ENCODE measurements around the gene ZNF335. TPM values are rescaled to one million over a fixed set of nuclear protein-coding genes. Genes with fewer than 3 reads are reported as not detected.

Gene ZNF335, protein sequence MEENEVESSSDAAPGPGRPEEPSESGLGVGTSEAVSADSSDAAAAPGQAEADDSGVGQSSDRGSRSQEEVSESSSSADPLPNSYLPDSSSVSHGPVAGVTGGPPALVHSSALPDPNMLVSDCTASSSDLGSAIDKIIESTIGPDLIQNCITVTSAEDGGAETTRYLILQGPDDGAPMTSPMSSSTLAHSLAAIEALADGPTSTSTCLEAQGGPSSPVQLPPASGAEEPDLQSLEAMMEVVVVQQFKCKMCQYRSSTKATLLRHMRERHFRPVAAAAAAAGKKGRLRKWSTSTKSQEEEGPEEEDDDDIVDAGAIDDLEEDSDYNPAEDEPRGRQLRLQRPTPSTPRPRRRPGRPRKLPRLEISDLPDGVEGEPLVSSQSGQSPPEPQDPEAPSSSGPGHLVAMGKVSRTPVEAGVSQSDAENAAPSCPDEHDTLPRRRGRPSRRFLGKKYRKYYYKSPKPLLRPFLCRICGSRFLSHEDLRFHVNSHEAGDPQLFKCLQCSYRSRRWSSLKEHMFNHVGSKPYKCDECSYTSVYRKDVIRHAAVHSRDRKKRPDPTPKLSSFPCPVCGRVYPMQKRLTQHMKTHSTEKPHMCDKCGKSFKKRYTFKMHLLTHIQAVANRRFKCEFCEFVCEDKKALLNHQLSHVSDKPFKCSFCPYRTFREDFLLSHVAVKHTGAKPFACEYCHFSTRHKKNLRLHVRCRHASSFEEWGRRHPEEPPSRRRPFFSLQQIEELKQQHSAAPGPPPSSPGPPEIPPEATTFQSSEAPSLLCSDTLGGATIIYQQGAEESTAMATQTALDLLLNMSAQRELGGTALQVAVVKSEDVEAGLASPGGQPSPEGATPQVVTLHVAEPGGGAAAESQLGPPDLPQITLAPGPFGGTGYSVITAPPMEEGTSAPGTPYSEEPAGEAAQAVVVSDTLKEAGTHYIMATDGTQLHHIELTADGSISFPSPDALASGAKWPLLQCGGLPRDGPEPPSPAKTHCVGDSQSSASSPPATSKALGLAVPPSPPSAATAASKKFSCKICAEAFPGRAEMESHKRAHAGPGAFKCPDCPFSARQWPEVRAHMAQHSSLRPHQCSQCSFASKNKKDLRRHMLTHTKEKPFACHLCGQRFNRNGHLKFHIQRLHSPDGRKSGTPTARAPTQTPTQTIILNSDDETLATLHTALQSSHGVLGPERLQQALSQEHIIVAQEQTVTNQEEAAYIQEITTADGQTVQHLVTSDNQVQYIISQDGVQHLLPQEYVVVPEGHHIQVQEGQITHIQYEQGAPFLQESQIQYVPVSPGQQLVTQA (N-terminal part only)
- total RNA-seq (2014; rRNA removed; shearing (Covaris generic)) = 8.4 and 13.0 TPM in 2 replicates

DNA sequence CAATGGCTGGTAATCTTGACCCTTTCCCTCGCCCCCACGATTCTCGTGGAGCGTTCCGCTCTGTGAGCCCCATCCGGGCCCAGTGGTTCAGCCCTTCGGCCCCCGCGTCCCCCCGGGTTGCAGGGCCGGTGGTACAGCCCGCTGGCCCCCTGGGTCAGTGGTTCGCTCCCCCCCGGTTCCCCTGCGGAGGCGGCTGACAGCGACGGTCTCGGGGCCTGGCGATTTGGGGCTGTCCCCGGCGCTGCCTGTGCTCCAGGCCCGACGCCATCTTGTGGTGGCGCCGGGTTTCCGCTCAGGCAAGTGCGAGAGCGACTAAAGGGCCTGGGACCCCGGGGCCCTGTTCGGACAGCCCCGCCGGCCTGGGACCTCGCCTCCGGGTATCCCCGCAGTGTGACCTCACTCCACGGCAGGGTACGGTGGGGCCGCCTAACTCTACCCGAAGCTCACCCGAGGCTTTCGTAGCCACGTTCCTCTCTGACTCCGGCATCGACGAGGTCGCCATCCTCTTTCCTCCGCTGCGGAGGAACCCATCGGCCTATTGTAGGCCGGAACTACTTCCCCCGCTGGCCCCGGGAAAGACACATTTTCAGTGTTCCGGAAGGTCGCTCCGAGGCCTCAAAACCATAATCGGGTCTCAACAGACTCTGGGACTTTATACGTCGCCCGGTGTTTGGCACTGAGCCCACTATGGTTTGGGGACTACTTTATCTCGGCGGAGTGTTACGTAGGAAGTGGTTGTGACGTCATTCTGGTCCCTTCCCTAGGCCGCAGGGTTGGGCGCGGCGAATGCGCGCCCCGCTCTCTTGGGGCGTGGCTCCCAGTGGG lies at the start of gene ZNF335:
ZNF335 (minus strand) TSS at position 529 of the 825 bp plus-strand sequence. CDS start 793 bp downstream, outside the sequence.
- DNase-seq (ENCODE audit: low read depth) = peak; percentile 94

DNA sequence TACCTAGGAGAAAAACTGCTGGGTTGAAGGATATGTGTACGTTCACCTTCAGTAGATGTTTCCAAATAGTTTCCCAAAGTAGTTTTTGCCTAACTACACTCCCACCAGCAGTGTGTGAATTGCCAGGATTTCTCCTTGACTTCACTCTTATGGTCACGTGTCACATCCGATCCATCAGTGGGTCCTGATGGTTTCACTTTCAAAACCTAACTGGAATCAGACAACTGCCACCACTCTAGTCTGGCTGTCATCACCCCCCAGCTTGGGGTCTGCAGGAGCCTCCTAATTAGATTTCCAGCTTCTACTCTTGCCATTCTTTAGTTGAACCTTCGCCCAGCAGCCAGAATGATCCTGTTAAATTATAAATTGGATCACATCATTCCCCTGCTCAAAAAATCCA lies 48.6 kb upstream of the ZNF335 start:
- peak; percentile 46 for DNase-seq (ENCODE audit: low read depth)

DNA sequence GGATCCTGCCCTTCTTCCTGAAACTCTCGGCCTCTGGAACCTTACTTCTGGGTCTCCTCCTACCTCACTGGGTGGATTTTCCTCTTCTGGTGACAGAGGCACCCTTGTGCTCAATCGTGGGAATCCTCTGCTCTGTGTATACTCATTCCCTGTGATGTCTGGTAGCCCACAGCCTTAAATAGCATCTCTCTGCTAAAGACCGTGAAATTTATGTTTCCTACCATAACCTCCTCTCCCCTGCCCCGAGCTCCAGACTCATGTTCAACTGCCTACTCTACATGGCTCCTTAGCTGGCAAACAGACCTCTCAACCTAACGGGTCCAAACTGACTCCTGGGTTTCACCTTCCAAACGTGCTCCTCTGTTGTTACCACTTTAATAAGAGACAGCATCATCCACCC lies 46.6 kb upstream of the ZNF335 start:
- DNase-seq (ENCODE audit: low read depth) = no peak

DNA sequence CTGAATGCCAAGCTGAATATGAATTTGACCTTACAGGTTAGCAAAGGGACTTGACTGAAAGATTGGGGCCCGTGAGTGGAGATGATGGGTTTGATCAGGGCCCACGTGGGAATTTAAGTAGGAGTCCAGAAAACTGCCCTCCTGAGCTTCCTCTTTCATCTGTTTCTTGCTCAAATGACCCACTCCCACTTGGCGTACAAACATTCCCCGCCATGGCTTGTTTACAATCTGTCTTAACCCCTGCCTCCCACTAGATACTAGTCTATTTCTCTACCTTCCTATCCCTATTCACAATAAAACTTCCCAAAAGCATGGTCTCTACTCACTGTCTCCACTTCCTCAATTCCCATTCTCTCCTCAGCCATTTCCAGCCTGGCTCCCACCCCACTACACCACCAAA lies 46.1 kb upstream of the ZNF335 start:
- DNase-seq (ENCODE audit: low read depth) = no peak

DNA sequence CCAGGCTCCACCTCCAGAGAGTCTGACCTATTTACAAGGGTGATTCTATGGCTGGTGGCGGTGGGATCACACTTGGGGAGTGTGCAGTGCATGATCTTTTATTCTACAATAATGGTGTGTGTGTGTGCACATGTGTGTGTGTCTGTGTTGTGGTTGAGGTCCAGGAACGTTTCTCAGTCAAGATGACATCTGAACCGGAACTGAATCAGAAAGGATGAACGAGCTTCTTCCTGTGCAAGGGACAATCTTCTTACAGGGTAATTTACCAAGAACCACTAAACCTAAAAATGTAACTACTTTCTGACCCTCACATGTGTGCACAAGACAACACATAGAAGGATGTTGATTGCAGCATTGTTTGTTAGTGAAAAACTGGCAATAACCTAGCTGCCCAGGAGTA lies 45.3 kb upstream of the ZNF335 start:
- DNase-seq (ENCODE audit: low read depth) = no peak

DNA sequence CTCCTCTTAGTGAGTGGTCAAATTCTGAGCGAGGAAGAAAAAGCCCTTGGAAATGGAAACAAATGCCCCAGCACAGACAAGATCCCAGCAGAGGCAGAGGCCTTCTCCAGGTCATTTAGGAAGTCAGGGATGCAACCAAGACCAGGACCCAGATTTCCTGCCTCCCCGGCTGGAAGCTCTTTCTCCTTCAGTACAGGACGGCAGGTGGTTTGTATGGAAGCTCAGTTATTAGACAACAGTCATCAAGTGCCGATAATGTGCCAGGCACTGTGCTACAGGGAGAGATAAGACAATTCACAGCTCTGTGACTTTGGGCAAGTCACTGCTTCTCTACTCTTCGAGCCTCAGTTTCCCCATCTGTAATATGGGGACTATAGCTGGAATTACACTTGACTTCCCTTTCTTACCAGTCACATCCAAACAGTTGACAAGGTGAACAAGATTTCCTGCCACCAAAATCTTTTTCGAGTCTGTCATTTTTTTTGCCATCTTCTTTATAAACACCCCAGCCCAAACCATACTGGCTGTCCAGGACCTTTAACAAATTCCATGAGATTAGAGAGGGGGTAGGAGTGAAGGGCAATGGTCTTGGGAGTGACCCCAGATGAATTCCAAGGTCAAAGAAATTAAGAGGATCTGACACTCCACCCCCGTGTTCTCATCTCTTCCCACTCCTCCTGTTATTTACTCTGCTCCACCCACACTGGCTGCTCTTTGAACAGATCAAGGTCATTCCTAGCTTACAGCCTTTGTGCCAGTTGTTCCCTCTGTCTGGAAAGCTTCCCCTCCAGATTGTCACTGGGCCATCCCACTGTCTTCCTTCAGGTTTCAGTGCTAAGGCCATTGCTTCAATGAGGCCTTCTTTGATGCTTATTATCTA lies 42.8 kb upstream of the ZNF335 start:
- DNase-seq (ENCODE audit: low read depth) = no peak

DNA sequence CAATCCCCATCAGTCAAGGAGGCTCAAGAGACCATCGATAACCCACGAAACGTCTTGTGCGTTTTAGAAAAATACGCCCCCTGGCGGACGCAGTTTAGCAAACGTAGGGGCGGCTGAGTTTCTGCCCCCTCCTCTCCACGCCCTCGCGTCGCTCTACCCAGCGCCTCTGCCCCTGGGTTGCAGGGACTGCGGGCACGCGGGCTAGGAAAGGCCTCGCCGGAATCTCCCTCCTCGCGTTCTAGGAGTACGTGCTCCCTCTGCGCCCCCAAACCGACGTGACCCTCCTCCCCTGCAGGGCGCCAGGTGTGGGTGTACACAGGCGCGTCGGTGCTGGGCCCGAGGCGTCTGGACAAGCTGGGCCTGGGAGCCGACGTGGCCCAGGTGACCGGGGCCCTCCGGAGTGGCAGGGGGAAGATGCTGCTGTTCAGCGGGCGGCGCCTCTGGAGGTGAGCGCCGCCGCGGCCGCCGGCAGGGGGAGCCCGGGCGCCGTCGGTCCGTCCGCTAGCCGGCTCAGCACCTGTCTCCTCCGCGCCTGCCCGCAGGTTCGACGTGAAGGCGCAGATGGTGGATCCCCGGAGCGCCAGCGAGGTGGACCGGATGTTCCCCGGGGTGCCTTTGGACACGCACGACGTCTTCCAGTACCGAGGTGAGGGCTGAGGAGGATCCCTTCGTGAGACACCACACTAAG lies 42.0 kb upstream of the ZNF335 start:
- DNase-seq (ENCODE audit: low read depth) = peak; percentile 61

DNA sequence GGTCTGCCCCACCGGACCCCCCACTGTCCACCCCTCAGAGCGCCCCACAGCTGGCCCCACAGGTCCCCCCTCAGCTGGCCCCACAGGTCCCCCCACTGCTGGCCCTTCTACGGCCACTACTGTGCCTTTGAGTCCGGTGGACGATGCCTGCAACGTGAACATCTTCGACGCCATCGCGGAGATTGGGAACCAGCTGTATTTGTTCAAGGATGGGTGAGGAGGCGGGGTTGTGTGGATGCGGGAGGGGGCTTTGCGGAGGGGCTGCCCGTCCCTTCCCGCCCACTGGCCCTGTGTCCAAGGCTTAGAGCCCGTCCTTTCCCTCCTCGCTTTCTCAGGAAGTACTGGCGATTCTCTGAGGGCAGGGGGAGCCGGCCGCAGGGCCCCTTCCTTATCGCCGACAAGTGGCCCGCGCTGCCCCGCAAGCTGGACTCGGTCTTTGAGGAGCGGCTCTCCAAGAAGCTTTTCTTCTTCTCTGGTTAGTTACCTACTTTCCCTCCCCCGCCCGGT lies 41.4 kb upstream of the ZNF335 start:
- DNase-seq (ENCODE audit: low read depth) = no peak

DNA sequence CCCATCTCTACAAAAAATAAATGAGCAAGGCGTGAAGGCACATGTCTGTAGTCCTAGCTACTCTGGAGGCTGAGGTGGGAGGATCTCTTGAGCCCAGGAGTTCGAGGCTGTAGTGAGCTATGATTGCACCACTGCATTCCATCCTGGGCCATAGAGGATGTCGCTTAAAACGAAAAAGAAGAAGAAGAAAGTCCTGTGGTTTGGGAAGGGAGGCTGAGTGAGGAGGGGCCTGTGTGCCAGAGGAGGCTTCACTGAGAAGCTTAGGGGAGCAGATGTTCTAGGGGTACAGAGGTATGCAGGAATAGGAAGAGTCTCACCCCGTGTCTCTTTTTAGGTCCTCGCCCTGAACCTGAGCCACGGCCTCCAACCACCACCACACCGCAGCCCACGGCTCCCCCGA lies 40.9 kb upstream of the ZNF335 start:
- DNase-seq (ENCODE audit: low read depth) = no peak

DNA sequence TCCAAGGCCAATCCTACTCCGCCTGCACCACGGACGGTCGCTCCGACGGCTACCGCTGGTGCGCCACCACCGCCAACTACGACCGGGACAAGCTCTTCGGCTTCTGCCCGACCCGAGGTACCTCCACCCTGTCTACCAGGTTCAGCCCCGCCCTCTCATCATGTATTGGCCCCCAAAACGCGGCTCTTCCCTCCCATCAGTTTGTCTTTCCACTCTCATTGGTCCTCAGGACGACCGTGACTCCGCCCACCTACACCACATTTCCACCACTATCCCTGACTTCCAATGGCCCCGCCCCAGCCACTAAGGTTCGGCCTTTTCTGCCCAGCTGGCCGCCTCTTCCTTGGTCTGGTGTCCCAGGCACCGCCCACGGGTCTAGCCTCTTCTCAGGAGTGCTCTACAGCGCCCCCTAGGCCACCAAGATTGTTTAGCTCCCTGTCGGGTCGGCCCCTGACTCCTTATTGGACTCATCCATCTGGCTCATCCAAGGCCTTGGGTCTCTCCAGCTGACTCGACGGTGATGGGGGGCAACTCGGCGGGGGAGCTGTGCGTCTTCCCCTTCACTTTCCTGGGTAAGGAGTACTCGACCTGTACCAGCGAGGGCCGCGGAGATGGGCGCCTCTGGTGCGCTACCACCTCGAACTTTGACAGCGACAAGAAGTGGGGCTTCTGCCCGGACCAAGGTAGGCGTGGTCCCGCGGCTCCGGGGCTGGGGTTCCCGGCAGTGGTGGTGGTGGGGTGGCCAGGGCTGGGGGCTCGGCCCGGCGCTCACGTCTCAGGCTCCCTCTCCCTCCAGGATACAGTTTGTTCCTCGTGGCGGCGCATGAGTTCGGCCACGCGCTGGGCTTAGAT lies 39.9 kb upstream of the ZNF335 start:
- peak; percentile 59 for DNase-seq (ENCODE audit: low read depth)

DNA sequence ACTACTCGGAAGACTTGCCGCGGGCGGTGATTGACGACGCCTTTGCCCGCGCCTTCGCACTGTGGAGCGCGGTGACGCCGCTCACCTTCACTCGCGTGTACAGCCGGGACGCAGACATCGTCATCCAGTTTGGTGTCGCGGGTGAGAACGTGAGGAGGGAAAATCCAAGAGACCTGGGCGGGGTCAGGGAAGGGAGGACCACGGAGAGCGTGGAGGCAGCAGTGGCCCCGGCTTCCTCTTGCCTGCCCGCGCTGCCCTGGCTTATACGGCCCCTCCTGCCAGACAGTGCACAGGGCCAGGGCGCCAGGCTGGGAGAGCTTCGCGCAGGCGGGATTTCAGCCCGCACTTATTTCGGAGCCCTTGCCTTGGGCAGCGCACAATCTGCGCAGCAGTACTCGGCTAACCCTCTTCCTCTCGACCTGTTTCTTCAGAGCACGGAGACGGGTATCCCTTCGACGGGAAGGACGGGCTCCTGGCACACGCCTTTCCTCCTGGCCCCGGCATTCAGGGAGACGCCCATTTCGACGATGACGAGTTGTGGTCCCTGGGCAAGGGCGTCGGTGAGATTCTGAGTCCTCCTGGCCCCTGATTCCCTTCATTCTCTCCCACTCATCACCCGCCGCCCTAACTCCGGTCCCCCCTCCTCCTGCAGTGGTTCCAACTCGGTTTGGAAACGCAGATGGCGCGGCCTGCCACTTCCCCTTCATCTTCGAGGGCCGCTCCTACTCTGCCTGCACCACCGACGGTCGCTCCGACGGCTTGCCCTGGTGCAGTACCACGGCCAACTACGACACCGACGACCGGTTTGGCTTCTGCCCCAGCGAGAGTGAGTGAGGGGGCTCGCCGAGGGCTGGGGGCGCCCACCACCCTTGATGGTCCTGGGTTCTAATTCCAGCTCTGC lies 38.7 kb upstream of the ZNF335 start:
- peak; percentile 31 for DNase-seq (ENCODE audit: low read depth)

DNA sequence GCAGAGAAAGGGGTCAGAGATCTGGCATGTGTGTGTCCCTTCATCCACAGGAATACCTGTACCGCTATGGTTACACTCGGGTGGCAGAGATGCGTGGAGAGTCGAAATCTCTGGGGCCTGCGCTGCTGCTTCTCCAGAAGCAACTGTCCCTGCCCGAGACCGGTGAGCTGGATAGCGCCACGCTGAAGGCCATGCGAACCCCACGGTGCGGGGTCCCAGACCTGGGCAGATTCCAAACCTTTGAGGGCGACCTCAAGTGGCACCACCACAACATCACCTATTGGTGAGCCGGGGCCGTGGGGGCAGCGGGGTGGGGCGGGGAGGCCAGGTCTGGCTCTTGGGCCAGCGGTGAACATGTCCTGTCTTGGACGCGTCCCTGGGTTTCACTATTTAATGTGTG lies 37.8 kb upstream of the ZNF335 start:
- DNase-seq (ENCODE audit: low read depth) = no peak

DNA sequence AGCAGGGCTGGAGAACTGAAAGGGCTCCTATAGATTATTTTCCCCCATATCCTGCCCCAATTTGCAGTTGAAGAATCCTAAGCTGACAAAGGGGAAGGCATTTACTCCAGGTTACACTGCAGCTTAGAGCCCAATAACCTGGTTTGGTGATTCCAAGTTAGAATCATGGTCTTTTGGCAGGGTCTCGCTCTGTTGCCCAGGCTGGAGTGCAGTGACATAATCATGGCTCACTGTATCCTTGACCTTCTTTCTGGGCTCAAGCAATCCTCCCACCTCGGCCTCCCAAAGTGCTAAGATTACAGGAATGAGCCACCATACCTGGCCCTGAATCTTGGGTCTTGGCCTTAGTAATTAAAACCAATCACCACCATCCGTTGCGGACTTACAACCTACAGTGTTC lies 35.7 kb upstream of the ZNF335 start:
- no peak for DNase-seq (ENCODE audit: low read depth)

DNA sequence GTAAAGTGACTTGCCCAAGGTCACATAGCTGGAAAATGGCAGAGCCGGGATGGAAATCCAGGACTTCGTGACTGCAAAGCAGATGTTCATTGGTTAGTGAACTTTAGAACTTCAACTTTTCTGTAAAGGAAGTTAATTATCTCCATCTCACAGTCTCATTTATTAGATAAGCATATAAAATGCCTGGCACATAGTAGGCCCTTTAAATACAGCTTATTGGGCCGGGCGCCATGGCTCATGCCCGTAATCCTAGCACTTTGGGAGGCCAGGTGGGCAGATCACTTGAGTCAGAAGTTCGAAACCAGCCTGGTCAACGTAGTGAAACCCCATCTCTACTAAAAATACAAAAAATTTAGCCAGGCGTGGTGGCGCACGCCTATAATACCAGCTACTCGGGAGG lies 35.0 kb upstream of the ZNF335 start:
- DNase-seq (ENCODE audit: low read depth) = no peak

DNA sequence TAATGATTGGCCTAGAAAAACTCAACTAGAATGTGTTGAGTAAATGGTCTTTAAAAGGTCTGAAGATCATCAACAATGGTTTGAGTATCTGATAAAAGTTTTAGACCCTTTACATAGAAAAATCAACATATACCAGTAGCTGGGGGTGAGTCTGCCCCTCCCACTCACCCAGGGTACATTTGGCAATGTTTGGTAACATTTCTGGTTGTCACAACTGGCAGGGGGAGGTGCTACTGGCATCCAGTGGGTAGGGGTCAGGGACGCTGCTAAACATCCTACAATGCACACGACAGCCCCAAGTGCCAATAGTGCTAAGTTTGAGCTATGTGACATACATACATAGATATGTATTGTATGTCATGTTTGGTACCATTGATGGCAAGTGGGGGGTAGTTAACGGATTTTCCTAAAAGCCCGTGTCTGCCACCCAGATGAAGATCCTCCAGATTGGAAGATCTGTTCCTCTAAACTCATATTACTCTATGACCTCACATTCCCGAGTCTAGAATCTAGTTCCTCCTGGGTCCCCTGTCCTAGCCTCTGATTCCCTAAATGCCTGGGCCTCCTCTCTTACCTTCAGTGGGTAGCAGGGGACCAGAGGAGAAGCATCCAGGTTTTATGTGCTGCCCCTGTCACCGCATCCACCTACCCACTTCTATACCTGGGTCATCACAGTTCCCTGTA lies 34.2 kb upstream of the ZNF335 start:
- DNase-seq (ENCODE audit: low read depth) = no peak

DNA sequence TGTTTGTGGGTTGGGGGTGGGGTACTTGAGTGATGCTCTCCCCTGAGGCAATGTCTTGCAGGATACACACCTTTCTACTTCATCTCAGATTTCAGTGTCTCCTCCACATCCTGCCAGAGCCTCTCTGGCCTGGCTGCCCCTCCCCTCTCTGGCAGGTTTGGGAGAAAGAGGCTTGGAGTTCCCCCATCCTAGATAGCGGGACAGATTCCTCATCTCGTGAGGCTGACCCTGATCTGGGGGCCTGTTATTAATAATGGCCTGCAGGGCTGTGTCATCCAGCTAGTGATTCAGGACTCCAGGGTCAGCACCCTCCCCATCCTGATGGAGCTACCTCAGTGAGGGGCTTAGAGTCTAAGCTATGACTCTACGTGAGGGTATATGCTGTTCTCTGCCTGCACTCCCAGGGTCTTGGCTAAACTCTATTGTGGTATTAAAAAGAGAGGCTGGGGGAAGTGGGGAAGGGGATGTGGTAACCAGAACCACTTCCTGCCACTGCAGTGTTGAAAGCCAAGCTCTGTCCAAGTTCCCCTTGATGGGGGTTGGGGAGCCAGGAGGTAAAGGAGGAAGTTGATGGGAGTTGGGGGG lies 33.0 kb upstream of the ZNF335 start:
- DNase-seq (ENCODE audit: low read depth) = peak; percentile 43
